Astrocyte of the hippocampus (primary cell): ENCODE data around the gene NSRP1.
A peak's percentile ranks its signal among the peaks of the same experiment; 100 is the strongest.
"Not testable (repeated sequence)": the region's sequence is repeated elsewhere in the genome, so short reads cannot be mapped to it uniquely, and the experiment has no call there.

Experiments
- DNase-seq: peaks from one replicate; pipeline ENCODE4 v3.0.0; 2011; ENCODE audit warnings: low read depth, low spot score

NSRP1 gene, protein sequence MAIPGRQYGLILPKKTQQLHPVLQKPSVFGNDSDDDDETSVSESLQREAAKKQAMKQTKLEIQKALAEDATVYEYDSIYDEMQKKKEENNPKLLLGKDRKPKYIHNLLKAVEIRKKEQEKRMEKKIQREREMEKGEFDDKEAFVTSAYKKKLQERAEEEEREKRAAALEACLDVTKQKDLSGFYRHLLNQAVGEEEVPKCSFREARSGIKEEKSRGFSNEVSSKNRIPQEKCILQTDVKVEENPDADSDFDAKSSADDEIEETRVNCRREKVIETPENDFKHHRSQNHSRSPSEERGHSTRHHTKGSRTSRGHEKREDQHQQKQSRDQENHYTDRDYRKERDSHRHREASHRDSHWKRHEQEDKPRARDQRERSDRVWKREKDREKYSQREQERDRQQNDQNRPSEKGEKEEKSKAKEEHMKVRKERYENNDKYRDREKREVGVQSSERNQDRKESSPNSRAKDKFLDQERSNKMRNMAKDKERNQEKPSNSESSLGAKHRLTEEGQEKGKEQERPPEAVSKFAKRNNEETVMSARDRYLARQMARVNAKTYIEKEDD

DNA sequence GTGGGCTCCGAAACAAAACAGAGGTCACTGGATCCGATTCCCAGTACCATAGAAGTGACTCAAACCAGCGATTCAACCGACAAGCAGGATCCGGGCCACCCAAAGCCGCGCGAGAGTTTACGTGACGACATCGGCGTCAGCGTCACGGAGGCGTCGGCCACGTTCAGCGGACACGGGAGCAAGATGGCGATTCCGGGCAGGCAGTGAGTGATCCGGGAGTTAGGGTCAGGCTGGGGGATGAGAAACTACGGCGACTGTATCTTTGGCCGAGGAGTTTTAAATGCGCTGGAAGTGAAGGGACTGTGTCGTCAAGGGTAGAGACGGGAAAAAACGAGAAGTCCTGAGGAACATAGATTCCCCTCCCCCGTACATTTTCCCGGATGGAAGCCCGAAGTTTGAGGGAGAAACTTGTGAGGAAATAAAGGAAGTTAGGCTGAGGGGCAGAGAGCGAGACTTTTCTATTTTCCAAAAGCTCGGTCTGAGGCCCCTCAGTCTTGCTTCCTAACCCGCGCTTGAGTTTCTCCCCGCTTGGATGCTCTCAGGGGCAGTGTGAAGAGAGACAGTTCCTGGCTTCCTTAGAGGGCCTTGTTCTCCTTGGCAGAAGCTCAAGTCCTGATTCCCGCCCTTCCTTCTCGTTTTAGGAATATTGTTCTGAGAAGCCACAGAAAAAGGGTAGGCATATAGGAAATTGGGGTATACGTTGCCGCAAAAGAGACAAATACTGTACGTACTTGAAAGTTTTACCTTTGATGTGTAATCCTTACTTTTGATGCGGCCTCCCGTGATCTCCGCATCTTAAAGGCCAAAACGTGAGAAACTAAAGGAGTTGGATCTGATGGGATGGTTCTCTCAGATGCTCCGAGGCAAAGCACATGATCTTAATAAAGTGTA is at the start of gene NSRP1:
TSS of gene NSRP1 (plus strand) at position 156 of the 891 bp plus-strand sequence. CDS start at position 184, 28 bp downstream.
- DNase-seq = peak; percentile 98

DNA sequence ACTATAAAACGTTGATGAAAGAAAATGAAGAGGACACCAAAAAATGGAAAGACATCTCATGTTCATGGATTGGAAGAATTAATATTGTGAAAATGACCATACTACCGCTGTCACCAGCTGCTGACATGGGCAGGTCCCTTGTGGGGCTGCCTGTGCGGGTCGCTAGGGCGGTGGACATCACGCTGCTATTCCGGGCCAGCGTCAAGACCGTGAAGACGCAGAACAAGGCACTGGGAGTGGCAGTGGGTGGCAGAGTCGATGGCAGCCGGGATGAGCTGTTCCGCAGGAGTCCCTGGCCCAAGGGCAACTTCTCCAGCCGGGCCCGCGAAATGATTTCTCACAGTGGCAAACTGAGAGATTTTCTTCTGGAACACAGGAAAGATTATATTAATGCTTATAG is 48.2 kb upstream of the NSRP1 start:
- no peak for DNase-seq

DNA sequence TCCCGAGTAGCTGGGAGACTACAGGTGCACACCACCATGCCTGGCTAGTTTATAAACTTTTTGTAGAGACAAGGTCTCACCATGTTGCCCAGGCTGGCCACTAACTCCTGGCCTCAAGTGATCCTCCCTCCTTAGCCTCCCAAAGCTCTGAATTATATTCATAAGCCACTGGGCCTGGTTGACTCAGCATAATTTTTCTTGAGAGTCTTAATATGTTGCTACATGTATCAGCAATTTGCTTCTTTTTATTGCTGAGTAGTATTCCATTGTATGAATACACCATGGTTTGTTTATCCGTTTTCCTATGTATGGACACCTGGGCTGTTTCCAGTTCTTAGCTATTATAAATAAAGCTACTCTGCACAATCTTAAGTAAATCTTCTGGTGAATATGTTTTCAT is 42.4 kb upstream of the NSRP1 start:
- DNase-seq = no peak

DNA sequence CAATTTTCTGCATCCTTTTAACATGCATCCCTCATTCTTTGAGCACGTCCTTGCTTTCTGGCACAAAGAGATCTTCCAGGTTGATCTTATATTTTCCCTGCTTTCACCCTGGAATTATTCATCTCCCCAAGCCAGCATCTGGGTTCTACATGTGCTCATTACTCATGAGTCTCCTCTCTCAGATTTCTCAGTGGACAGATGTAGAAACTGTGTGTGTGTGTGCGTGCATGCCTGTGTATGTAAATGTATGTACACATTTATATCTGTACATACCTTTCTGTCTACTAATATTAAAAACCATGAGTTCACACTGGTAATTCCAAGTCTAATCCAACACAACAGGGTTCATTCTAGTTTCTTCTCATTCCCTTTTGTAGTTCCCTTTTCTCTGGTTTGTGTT is 41.9 kb upstream of the NSRP1 start:
- DNase-seq = no peak

DNA sequence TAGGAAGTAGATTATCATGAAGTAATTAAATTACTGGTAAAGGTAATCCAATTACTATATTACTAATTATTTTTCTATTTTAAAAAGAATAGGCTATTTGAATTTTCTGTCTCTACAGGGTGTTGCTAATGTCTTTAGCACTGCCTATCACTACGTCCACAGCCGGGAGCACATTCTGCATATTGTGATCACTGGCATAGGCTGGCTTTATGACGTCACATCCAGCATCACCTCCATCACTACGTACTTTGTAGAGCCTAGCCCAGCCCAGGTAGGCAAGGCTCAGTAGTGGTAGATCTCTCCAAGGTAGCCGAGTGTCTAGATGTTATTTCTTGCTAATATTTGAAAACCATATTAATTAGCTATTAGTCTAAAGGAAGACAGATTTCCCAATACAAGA is 33.8 kb upstream of the NSRP1 start:
- no peak for DNase-seq

DNA sequence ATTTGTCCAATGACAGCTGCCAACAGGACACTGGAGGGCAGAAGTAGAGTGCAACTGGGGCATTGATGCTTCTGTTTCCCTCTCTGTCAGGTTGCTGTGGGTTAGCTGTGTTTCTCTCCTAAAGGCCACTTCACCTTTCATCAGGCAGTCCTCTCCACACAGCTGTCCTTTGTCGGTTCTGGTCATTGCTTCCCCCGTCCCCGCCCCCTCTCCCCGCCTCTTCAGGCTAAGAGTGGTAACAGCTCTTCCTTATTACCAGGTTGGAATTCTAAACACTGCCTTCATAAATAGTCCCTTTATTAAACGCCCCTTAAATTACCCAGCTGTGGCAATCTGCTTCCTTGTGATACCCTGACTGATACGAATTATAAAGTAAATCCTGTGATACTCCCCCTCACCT is 31.8 kb upstream of the NSRP1 start:
- no peak for DNase-seq

DNA sequence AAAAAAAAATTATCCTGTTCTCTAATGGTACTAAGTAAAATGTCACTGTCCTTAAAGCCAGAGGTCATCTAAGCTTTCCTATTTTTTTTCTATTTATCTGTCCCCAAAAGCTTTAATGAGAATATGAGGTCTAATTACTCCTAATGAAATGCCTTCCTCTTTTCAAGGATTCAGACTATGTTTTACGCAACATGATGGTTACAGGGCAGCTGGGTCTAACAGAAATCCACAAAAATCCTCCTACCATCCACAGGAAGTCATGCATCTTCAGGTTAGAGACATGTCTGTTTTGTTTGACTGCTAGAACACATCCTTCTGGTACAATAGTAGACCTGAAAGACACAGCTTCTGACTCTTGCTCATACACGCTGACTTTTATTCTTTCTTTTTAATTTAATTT is 29.7 kb upstream of the NSRP1 start:
- no peak for DNase-seq

DNA sequence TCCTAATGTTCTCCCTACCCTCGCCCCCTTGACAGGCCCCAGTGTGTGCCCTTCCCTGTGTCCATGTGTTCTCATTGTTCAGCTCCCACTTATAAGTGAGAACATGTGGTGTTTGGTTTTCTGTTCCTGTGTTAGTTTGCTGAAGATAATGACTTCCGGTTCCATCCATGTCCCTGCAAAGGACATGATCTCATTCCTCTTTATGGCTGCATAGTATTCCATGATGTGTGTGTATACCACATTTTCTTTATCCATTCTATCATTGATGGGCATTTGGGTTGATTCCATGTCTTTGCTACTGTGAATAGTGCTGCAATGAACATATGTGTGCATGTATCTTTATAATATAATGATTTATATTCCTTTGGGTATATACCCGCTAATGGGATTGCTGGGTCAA is 29.2 kb upstream of the NSRP1 start:
- not testable (repeated sequence) for DNase-seq

DNA sequence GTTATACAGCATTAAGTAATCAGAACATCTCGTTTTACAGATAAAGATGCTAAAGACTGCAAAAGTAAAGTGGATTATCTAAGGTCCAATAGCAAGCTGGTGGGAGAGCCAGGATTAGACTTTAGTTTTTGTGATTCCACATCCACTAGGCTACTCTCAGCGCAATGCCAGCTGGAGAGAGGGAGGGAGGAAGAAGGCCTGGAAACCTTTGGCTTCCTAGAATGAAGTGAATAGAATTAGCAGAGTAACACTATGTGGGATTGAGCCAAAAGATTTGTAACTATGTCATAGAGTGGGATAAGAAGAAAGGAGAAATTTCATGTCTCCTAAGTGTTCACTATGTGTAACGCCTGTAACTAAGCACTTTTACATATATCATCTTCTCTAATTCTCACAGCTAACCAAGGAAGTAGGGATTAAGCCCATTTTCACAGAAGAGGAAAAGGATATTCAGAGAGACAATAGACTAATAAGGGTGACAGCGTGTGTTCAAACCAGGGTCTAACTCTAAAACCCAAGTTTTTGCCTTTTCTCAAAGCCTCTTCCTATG is 25.4 kb upstream of the NSRP1 start:
- DNase-seq = peak; percentile 6

DNA sequence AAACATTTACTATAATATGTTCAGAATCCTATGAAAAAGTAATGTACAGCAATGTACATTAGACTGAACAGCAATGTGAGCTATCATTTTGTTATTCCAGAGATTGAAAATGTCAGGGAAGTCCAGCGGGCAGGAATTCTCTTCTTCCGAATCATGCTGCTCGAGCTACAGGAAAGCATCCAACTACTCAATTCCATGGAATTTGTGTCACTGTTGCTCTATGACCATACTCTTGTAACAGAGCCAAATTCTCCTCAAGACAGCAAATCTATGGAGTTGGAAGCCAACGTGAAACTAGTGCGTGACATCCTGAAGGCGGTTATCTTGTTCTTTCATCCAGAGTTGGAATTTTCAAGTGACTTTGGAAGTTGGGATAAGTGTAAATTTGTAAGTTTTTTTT is 24.8 kb upstream of the NSRP1 start:
- DNase-seq = peak; percentile 87

DNA sequence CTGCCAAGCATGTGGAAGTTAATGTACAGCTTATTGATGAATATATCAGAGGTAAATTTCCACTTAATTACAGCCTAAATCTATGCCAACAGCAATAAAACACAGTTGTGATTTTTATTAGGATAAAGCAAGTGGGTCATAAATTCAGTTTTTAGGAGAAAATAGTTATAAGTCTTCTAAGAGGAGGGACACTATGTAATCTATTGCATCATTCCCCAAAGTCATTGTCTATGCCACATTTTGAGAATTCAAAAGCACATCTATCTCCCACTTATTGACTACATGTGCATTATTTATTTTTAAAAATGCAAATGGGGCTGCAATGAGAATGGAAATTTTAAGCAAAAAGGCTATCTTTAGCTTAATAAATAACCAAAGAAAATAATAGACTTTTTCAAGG is 23.7 kb upstream of the NSRP1 start:
- DNase-seq = no peak

DNA sequence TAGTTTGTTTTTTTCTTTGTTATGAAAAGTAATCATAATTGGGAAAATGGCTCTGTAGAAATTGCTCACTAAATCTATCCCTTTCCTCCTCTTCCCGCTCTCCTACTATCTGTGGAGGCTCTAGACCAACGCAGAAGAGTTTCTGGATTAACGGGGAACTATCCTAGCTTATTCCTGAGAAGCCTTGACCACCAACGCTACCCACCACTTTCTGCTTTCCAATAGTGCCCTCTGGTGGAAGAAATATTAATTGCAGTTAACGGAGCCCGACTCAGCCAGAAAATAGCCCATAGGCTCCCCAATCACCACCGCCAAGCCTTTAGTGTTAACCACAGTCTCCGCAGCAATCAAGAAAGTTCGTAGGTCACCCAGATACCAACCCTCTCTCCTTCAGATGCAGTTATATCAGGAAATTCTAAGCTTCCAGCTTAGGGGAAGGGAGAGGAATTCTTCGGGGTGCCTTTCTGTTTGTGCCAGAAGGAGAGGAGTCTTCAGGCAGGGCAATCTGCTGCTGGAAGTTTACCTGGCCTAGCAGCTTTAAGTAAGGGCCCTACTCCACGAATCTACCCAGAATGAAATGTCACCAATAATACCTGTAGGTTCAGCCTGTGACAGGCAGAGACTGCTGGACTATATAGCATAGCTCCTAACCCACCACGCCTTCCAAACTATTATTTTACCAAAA is 23.0 kb upstream of the NSRP1 start:
- peak; percentile 83 for DNase-seq

DNA sequence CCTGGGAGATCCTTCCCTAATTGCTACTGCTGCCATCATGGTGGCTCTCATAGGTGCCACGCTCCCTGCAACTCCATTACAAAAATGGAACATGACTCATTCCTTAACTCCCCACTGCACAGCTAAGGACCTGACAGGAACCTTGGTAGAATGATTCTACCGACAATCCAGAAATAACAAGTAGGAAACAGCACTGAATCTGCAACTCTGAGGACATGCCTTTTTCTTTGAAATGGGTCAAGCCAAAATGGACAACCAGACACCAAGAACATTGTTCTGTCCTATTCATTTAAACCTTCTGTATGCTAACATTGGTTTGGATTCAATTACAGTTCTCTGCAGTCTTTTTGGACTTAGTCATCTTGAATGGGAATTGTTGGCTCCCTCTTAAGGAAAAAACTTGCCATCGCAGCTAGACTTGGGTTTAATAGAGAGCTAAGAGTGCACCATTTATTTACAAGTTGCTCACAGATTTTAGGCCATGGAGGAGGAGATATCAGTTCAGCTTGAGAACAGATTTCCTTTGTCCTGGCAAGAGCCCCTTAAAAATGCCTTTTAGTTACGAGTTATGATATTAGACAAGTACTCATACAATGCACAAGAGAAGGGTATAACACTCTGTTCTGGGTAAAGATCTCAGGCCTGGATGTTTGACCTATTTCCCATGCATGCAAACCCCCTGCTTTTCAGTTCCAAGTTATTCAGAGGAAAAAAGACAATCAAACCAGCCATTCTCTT is 20.9 kb upstream of the NSRP1 start:
- peak; percentile 82 for DNase-seq

DNA sequence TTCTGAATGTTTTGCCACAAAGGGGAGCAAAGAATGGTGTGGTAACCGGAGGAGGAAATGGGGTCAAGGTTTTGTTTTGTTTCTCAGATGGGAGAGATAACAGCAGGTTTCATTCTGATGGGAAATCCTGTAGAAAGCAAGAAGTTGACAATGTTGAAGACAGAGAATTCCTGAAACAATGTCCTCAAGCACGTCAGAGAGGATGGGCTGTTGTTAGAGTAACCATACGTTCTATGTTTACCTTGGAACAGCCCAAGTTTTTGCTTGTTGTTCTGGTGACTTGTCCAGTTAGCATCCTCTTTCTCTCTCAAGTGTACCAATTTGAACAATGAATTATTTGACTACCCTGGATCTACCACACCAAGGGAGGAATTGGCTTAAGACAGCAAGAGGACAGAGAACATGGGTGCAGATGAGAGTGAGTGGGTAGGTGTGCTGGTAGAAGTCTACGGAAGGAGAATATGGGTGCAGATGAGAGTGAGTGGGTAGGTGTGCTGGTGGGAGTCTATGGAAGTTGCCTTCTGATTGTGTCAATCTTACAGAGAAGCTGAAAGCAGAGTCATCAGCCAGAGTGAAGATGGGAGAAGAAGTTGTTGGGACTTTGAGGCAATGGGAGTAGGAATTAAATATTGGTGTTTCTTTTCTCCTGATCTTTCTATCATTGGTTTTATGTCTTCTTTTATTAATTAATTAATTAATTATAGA is 14.8 kb upstream of the NSRP1 start:
- no peak for DNase-seq

DNA sequence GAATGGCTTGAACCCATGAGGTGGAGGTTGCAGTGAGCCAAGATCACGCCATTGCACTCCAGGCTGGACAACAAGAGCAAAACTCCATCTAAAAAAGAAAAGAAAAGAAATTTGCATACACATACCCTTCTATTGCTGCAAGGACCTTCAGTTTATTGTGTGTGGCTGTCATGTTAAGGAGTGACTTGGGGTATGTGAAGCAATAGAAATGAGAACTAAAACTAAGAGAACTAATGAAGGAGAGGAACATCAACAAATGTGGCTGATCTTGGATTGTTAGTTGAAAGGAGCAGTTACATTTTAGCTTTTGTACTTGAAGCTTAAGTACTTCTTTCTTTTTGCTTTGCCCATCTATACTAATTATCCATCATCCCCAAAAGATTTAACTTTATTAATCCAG is 12.7 kb upstream of the NSRP1 start:
- no peak for DNase-seq

DNA sequence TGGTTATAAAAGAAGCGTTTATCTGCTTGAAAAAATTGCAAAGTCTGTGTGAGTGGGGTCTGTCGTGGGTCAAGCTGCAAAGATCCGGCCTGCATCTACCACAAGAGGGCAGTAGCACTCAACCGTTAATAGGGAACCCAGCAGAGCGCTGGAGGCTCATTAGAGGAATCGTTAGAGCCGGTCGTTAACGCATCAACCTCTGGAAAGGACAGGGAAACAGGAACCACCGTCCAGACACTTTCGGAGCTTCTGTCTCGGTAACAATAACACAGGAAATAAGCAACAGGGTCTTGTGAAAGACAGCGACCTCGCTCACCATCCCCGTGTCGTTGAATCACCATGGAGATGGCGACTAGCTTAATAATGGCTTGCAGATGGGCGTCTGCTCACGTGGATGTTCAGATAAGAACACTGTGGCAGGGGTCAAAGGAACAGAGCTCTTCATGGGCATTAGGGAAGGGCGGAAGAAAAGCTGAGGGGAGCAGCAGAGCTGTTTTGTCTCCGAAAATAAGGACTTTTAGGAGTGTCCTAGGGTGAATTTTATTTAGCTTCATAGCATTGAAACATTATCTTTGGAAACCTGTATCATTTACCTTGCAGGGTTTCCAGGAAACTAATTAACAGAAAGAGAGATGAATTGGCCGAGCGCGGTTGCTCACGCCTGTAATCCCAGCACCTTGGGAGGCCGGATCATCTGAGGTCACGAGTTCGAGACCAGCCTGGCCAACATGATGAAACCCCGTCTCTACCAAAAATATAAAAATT is 11.9 kb upstream of the NSRP1 start:
- peak; percentile 89 for DNase-seq

DNA sequence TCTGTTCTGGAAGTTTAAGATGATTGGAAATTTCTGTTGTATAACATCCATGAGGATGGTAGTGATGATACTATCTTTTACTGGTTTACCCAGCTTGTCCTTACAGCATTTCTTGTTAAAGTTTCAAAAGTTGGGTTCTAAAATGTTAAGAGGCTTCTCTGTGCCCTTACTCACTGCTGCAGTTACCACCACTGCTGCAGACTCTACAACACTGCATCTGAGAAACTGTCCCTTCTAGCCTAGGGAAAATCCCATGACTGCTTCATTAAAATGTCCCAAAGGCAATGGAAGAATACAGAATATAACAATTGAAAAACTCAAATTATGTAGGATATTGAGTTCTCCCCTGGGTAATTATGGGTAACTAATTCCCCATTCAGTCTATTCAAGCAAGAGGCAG is 3.8 kb upstream of the NSRP1 start:
- DNase-seq = no peak

DNA sequence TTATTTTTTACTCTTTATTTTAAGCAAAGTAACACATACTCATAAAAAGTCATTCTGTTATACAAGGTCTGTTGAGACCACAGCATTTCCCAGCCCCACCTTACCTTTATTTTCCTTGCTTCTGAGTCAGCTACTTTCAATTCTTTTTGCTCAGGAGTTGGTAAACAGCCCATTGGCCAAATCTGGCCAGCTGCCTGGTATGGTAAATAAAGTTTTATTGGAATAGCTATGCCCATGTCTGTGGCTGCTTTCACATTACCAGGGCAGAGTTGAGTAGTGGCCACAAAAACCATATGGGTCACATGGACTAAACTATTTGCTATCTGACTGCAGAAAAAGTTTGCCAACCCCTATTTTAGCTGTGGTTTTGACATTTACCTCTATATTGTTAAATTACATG is 3.4 kb upstream of the NSRP1 start:
- DNase-seq = peak; percentile 87

DNA sequence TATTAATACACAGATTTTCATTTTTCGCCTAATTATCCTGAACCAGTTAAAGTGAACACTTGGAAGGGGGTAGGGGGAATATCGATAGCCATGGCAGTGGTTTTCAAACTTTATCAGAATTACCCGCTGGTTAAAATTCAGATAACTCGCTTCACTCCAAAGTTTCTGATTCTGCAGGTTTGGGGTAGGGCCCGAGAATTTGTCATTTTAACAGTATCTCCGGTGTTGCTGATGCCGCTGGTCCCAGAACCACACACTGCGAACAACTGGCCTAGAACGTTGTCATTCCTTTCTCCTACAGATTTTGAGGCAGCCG is 313 bp upstream of the NSRP1 start:
- DNase-seq = no peak

DNA sequence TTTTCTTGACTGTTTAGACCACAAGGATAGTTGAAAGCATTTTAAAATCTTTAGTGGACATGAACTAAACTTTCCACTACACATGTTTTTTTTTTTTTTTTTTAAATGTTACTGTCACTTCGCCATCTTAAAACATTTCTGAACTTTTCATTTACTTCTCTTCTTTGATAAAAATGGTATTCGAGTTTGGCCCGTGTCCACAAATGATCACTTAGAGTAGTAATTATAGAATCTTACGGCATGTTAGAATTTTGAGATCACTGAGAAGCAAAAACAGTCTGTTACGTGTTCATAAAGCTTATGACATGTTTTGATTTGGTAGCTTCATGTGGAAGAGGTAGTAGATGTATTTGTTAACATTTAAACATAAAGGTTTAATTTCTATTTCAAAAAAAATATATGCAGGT is 1.1 kb downstream of the NSRP1 start:
- DNase-seq = peak; percentile 7
